Hepatocyte (in vitro differentiated cells): Measurements from ENCODE around the gene COX5A. TPM values are rescaled to one million over a fixed set of nuclear protein-coding genes. Genes with fewer than 3 reads are reported as not detected.

Experiments used
- DNase-seq: peaks from one replicate; pipeline ENCODE4 v3.0.0-alpha.2; 2016; ENCODE audit warnings: low spot score
- H2AFZ ChIP-seq: fragments of 200-600 bp; sonication (generic); 2 replicates; pipeline ENCODE4 v1.6.0; 2016; ENCODE audit warnings: antibody characterized with exemption, mild to moderate bottlenecking
- H3K27ac ChIP-seq: fragments of 200-600 bp; sonication (generic); 2 replicates; pipeline ENCODE4 v1.5.1; 2016; ENCODE audit warnings: mild to moderate bottlenecking
- H3K27me3 ChIP-seq: fragments of 200-600 bp; sonication (generic); 2 replicates; pipeline ENCODE4 v1.6.1; 2016
- H3K36me3 ChIP-seq: fragments of 200-600 bp; sonication (generic); replicated peaks from 2 replicates; pipeline ENCODE4 v1.5.1; 2016; ENCODE audit warnings: low read depth; ENCODE audit not compliant: insufficient read depth
- H3K4me1 ChIP-seq: fragments of 200-600 bp; sonication (generic); 2 replicates; pipeline ENCODE4 v1.5.1; 2016; ENCODE audit warnings: mild to moderate bottlenecking, moderate library complexity; ENCODE audit not compliant: insufficient read depth
- H3K4me2 ChIP-seq: fragments of 200-600 bp; sonication (generic); 2 replicates; pipeline ENCODE4 v1.6.0; 2016
- H3K4me3 ChIP-seq: fragments of 200-600 bp; sonication (generic); 2 replicates; pipeline ENCODE4 v1.5.1; 2016; ENCODE audit warnings: mild to moderate bottlenecking
- H3K79me2 ChIP-seq: fragments of 200-600 bp; sonication (generic); 2 replicates; pipeline ENCODE4 v1.6.0; 2017; ENCODE audit warnings: mild to moderate bottlenecking
- H3K9me2 ChIP-seq: fragments of 200-600 bp; sonication (generic); replicated peaks from 2 replicates; pipeline ENCODE4 v1.6.0; 2017; ENCODE audit warnings: mild to moderate bottlenecking; ENCODE audit not compliant: insufficient read depth
- H3K9me3 ChIP-seq: fragments of 200-600 bp; sonication (generic); 2 replicates; pipeline ENCODE4 v1.5.1; 2016; ENCODE audit warnings: low read depth, mild to moderate bottlenecking
- H4K20me1 ChIP-seq: fragments of 200-600 bp; sonication (generic); 2 replicates; pipeline ENCODE4 v1.6.0; 2016; ENCODE audit warnings: mild to moderate bottlenecking; ENCODE audit not compliant: insufficient read depth, poor library complexity, severe bottlenecking
- CTCF ChIP-seq: fragments of 200-600 bp; sonication (generic); IDR thresholded peaks from 2 replicates; pipeline ENCODE4 v1.5.1; 2016; ENCODE audit warnings: antibody characterized with exemption, mild to moderate bottlenecking; ENCODE audit not compliant: poor library complexity
- EZH2 ChIP-seq: fragments of 200-600 bp; sonication (generic); IDR thresholded peaks from 2 replicates; pipeline ENCODE4 v1.6.1; 2016; ENCODE audit warnings: antibody characterized with exemption, mild to moderate bottlenecking, borderline replicate concordance
- EZH2phosphoT487 ChIP-seq: fragments of 200-600 bp; sonication (generic); IDR thresholded peaks from one replicate; pipeline ENCODE4 v1.6.1; 2018; ENCODE audit warnings: antibody characterized with exemption, mild to moderate bottlenecking, low read depth, moderate library complexity; ENCODE audit not compliant: unreplicated experiment, severe bottlenecking
- WGBS: methylation state at CpG from one replicate; pipeline ENCODE4 v1.1.6; 2016; ENCODE audit warnings: low lambda C conversion rate; ENCODE audit errors: missing lambda C conversion rate; 5-methylcytosine and 5-hydroxymethylcytosine counted together
- polyA plus RNA-seq: library from polyadenylated mRNA; unstranded; fragments of >200 nt; fragmentation: Nextera tagmentation; extraction: Ambion mirVana; gene quantifications from 2 replicates; pipeline ENCODE4 v1.2.1, GENCODE V29; 2016
- total RNA-seq: library from RNA; depleted of rRNA; stranded (reverse); fragments of >200 nt; gene quantifications from 2 replicates; pipeline ENCODE4 v1.2.3, GENCODE V29; 2014

COX5A gene
- total and polyA plus RNA-seq, 2 experiments from 2014 or later: 151 to 449 TPM

DNA sequence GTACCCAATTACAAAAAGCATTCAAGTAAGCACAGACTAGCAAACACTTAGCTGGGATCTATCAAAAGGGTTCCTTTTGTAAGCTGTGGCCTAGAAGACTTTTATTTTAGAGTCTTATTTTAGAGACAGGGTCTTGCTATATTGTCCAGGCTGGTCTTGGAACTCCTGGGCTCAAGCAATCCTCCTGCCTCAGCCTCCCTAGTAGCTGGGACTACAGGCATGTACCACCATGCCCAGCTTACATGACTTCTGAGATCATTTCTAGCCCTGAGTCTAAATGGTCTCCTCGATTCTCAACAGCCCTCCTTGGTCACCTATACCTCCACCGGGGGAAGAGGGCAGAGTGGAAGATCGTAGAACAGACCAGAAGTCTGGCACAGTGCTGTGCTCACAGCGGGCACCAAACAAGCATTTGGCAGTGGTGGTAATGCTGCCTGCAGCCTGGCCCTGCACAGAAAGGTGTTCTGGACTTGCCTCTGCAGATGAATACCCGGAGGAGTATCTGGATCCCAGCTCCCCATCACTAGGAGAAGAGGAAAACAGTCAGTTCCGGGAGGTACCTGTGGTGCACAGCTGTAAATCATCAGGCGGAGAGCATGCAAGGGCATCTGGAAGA lies 33.6 kb downstream of the COX5A start:
- H3K4me1 ChIP-seq: peaks cover 21% of the 10 kb centered on the region
- peak overlapping the region; percentile 82 for H3K4me2 ChIP-seq
- no peak overlapping the region for H2AFZ ChIP-seq
- H3K27ac ChIP-seq: no peak overlapping the region
- 97% methylated on average over 7 of the region's 7 CpGs for WGBS
- H3K36me3 ChIP-seq: peaks cover 8% of the 10 kb centered on the region
- no peaks in the 10 kb centered on the region for H4K20me1 ChIP-seq
- no peaks in the 10 kb centered on the region for H3K27me3 ChIP-seq
- H3K4me3 ChIP-seq: no peak overlapping the region
- peaks cover 33% of the 10 kb centered on the region for H3K79me2 ChIP-seq
- no peaks in the 10 kb centered on the region for H3K9me2 ChIP-seq
- TF ChIP-seq CTCF (no peak), EZH2phosphoT487 (no peak), EZH2 (no peak)
- DNase-seq: no peak
- no peaks in the 10 kb centered on the region for H3K9me3 ChIP-seq

- H3K9me3 ChIP-seq: no peaks in the 10 kb centered on the region
- 96% methylated on average over 1 of the region's 1 CpG for WGBS
- TF ChIP-seq CTCF: no peak
- TF ChIP-seq EZH2phosphoT487: no peak
- TF ChIP-seq EZH2: no peak
- H3K9me2 ChIP-seq: no peaks in the 10 kb centered on the region
- H2AFZ ChIP-seq: no peak overlapping the region
- no peak overlapping the region for H3K27ac ChIP-seq
- H3K4me2 ChIP-seq: no peak overlapping the region
- H3K79me2 ChIP-seq: peaks cover 33% of the 10 kb centered on the region
- DNase-seq: no peak
- peaks cover 21% of the 10 kb centered on the region for H3K4me1 ChIP-seq
- peaks cover 8% of the 10 kb centered on the region for H3K36me3 ChIP-seq
- no peaks in the 10 kb centered on the region for H4K20me1 ChIP-seq
- H3K27me3 ChIP-seq: no peaks in the 10 kb centered on the region
- no peak overlapping the region for H3K4me3 ChIP-seq
Measured at GRCh38 chr15:74903676-74904075, 34.2 kb downstream of the COX5A start.

DNA sequence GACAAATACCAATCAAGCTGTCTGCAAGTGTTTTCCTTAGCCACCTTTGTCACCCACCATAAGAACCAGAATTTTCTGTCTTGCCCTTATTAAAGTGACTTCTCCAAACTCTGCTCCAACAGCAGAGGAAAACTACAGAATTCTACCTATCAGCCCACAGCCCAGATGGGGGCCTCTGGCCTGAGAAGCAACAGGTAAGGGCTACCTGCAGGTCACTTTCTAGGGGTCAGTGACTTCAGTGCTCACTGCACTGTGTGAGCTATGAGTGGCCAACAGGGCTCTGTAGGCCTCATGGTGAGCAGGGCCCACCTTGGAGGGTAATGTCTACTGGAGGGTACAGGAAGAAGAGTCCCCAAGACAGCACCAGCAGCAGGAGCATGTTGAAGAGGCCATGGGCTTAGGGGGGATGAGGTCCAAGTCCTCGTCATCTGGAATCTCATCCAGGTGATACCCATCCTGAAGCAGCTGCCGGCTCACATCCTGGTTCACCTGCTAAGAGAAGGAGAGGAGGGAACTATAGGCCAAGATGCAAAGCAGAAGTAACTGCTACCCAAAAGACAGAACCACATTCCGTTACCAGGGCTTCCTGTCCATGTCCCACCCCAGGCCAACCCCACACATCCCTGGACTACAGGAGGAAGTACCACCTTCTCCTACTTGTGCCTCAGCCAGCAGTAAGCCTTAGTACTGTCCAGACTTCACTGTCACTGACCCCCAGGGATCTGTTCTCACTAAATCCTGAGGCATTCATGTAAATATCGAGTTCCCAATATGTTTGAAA lies 35.4 kb downstream of the COX5A start:
- Histone ChIP-seq H3K27me3 (no peaks in the 10 kb centered on the region), H4K20me1 (no peaks in the 10 kb centered on the region), H3K4me1 (peaks cover 18% of the 10 kb centered on the region), H3K36me3 (peaks cover 8% of the 10 kb centered on the region), H3K4me3 (no peak overlapping the region), H3K27ac (no peak overlapping the region), H3K9me2 (no peaks in the 10 kb centered on the region), H3K9me3 (no peaks in the 10 kb centered on the region), H3K79me2 (peaks cover 33% of the 10 kb centered on the region), H3K4me2 (no peak overlapping the region), H2AFZ (no peak overlapping the region)
- no peak for TF ChIP-seq EZH2phosphoT487
- TF ChIP-seq CTCF: no peak
- TF ChIP-seq EZH2: no peak
- no peak for DNase-seq
- 97% methylated on average over 4 of the region's 4 CpGs for WGBS
